HG03521 (cell line): ENCODE results near the gene STRN.

Source experiments
- ATAC-seq: cut with Tn5 transposase; IDR thresholded peaks from one replicate; pipeline ENCODE4 v1.9.1; 2021; ENCODE audit warnings: mild to moderate bottlenecking, moderate library complexity; ENCODE audit not compliant: unreplicated experiment

Gene STRN

DNA sequence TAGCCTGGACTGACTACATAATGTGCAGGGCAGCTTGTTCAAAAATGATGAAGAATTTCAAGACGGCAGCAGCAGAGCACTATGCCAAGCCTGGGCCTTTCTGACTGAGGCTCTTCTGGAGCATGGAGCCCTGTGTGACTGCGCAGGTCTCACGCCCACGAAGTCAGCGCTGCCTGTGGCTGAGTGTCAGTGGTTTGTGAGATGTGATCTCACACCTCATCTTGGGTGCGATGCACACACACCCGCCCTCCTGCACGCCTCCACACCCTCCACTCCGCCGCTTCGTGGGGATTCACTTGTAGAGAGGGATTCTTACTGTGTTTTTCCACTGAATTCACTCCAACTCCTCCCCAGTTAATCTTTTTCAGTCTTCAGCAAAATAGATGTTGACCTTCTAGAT, 166.0 kb downstream of the STRN start:
- ATAC-seq = no peak

DNA sequence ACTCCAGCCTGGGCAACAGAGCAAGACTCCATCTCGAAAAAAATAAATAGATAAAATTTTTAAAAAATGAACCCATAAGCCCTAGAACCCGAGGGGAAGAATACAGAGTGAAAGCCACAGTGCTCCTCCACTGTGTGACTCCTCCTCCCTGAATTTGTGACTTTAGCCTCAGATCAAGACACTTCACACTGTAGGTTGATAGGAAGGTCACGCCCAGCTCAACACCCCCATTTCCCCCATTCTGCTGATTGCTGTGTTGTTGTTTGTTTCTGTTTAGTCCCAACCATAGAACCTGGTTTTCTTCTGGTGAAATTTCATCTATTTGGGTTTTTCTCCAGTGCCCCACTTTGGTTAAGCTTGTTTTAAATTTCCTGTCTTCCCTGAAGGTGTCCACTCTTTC, 167.6 kb downstream of the STRN start:
- ATAC-seq = no peak

GRCh38 chr2:36797324-36798070, 168.8 kb downstream of the STRN start:
- ATAC-seq = no peak
